B cell (primary cell): ENCODE data around the gene LENG1. TPM values are rescaled to one million over a fixed set of nuclear protein-coding genes. Genes with fewer than 3 reads are reported as not detected.

Experiments
- ATAC-seq: fragments of 200-7000 bp; cut with Tn5 transposase; one replicate; pipeline ENCODE4 v1.10.0; 2021; ENCODE audit warnings: low read depth, mild to moderate bottlenecking, moderate number of reproducible peaks, moderate library complexity
- CTCF ChIA-PET: fragments of 350-600 bp; sonication (Branson Sonifier 250); formaldehyde crosslinking; loops from one replicate; lab custom pipeline; 2021; ENCODE audit warnings: antibody characterized with exemption, inconsistent platforms; lab: Charles Lee
- POLR2A ChIA-PET: fragments of 350-600 bp; sonication (Branson Sonifier 250); formaldehyde crosslinking; loops from one replicate; lab custom pipeline; 2021; ENCODE audit warnings: antibody characterized with exemption; lab: Charles Lee
- DNase-seq: peaks from one replicate; pipeline ENCODE4 v3.0.0; 2013
- H2AFZ ChIP-seq: 2 replicates; pipeline ENCODE4 v1.6.1; 2012; ENCODE audit warnings: mild to moderate bottlenecking, low read depth, low read length; ENCODE audit not compliant: insufficient read depth, poor library complexity, severe bottlenecking
- H3K27ac ChIP-seq, 2 donors: 1 replicate in 1 of 2; 2 replicates in 1 of 2; pipeline ENCODE4 v1.5.1; 2012 to 2013; ENCODE audit warnings: low read length in 2 of 2, mild to moderate bottlenecking in 2 of 2, moderate library complexity in 1 of 2
- H3K27me3 ChIP-seq, 4 experiments: fragments of 200-600 bp in 1 of 4; sonication (generic) in 1 of 4; replicated peaks in 1 of 4; 1 replicate in 2 of 4; 2 replicates in 2 of 4; pipeline versions ENCODE4 v1.6.1 to v1.7.0; 2013 to 2016; ENCODE audit warnings: low read length in 3 of 4, mild to moderate bottlenecking in 2 of 4, mixed read lengths in 1 of 4, moderate library complexity in 1 of 4; ENCODE audit not compliant: insufficient read depth in 4 of 4, control insufficient read depth in 3 of 4; ENCODE audit errors: control extremely low read depth in 1 of 4
- H3K36me3 ChIP-seq, 2 experiments: replicated peaks in 1 of 2; 1 replicate in 1 of 2; 2 replicates in 1 of 2; pipeline versions ENCODE4 v1.6.1 to v1.7.1; 2013; ENCODE audit warnings: low read length in 1 of 2; ENCODE audit not compliant: insufficient read depth in 2 of 2, control insufficient read depth in 1 of 2; ENCODE audit errors: control extremely low read depth in 1 of 2, extremely low read depth in 1 of 2
- H3K4me1 ChIP-seq, 2 donors: fragments of 200-600 bp in 1 of 2; sonication (generic) in 1 of 2; 1 replicate in 1 of 2; 2 replicates in 1 of 2; pipeline versions ENCODE4 v1.5.1 to v1.6.1; 2013 to 2017; ENCODE audit warnings: low read length in 2 of 2; ENCODE audit not compliant: control insufficient read depth in 2 of 2, insufficient read depth in 2 of 2
- H3K4me2 ChIP-seq: replicated peaks from 2 replicates; pipeline ENCODE3; 2012; ENCODE audit warnings: mild to moderate bottlenecking, low read depth, low read length; ENCODE audit not compliant: poor library complexity, severe bottlenecking
- H3K4me3 ChIP-seq, 5 experiments: fragments of 200-600 bp in 1 of 5; sonication (generic) in 1 of 5; 1 replicate in 3 of 5; 2 replicates in 2 of 5; pipeline versions ENCODE4 v1.5.1 to v1.7.0; 2011 to 2016; ENCODE audit warnings: low read length in 4 of 5, mild to moderate bottlenecking in 4 of 5, low read depth in 2 of 5, control low read depth in 1 of 5, moderate library complexity in 1 of 5; ENCODE audit not compliant: insufficient read depth in 1 of 5; ENCODE audit errors: control extremely low read depth in 1 of 5, extremely low read depth in 1 of 5
- H3K79me2 ChIP-seq: fragments of 200-600 bp; sonication (generic); one replicate; pipeline ENCODE4 v1.6.0; 2016; ENCODE audit warnings: low read length; ENCODE audit not compliant: control insufficient read depth, insufficient read depth
- H3K9ac ChIP-seq: fragments of 200-600 bp; sonication (generic); 2 replicates; pipeline ENCODE4 v1.6.1; 2017; ENCODE audit warnings: mild to moderate bottlenecking, low read length, moderate library complexity
- H3K9me3 ChIP-seq, 3 donors: one replicate each; pipeline versions ENCODE4 v1.6.1 to v1.7.1; 2013; ENCODE audit warnings: low read length in 2 of 3; ENCODE audit not compliant: control insufficient read depth in 2 of 3, insufficient read depth in 1 of 3; ENCODE audit errors: control extremely low read depth in 1 of 3
- H4K20me1 ChIP-seq: 2 replicates; pipeline ENCODE4 v1.6.0; 2012; ENCODE audit warnings: mild to moderate bottlenecking, low read length; ENCODE audit not compliant: insufficient read depth, control insufficient read depth, poor library complexity, severe bottlenecking
- H3K27ac Mint-ChIP-seq: one replicate; pipeline ENCODE4 v1.8.0; 2021; ENCODE audit warnings: mixed read lengths
- H3K27me3 Mint-ChIP-seq: one replicate; pipeline ENCODE4 v1.8.0; 2021; ENCODE audit warnings: mixed read lengths
- H3K4me1 Mint-ChIP-seq: one replicate; pipeline ENCODE4 v1.8.0; 2021; ENCODE audit warnings: mixed read lengths
- H3K4me3 Mint-ChIP-seq: one replicate; pipeline ENCODE4 v1.8.0; 2021; ENCODE audit warnings: mixed read lengths
- H3K9me3 Mint-ChIP-seq: one replicate; pipeline ENCODE4 v1.8.0; 2022; ENCODE audit warnings: mixed read lengths; ENCODE audit not compliant: insufficient read depth
- CTCF ChIP-seq: fragments of 200-600 bp; IDR thresholded peaks from one replicate; pipeline ENCODE4 v1.8.0; 2022; ENCODE audit warnings: antibody characterized with exemption, mild to moderate bottlenecking
- EZH2 ChIP-seq: IDR thresholded peaks from 2 replicates; pipeline ENCODE4 v1.6.1; 2012; ENCODE audit warnings: borderline replicate concordance, low read depth, mild to moderate bottlenecking, moderate library complexity, low read length; ENCODE audit not compliant: insufficient read depth, poor library complexity, severe bottlenecking
- WGBS: methylation state at CpG from one replicate; pipeline ENCODE4 v1.1.5; 2013; ENCODE audit warnings: missing lambda C conversion rate; ENCODE audit not compliant: insufficient coverage; 5-methylcytosine and 5-hydroxymethylcytosine counted together
- intact Hi-C: fragments of 100-400 bp; cut with micrococcal nuclease; formaldehyde crosslinking; loops from one replicate; pipeline ENCODE4 v1.10.0; 2022
- polyA plus RNA-seq: library from polyadenylated mRNA; depleted of rRNA; stranded (reverse); fragments of >200 nt; gene quantifications from 2 replicates; pipeline ENCODE4 v1.2.3, GENCODE V29; 2012
- total RNA-seq, 2 donors: library from RNA; stranded (reverse); fragments of 120-200 nt in 1 of 2; gene quantifications; 1 replicate in 1 of 2; 2 replicates in 1 of 2; pipeline versions ENCODE4 v1.2.3 to v1.2.4, GENCODE V29; 2013 to 2022

The LENG1 gene
- total and polyA plus RNA-seq, 2 donors (not counting 1 experiment from before 2014, with no cell fraction given) = 9.2 to 16.5 TPM

GRCh38 chr19:54179921-54180461 lies 20.5 kb upstream of the LENG1 start:
- Histone ChIP-seq H3K27me3 (no peaks in the 10 kb centered on the region), H3K79me2 (no peaks in the 10 kb centered on the region), H3K4me3 (no peak overlapping the region), H3K9me3 (no peaks in the 10 kb centered on the region), H2AFZ (no peak overlapping the region), H4K20me1 (no peaks in the 10 kb centered on the region), H3K36me3 (peaks cover 1 to 6% of the 10 kb centered on the region in 2 experiments), H3K9ac (no peak overlapping the region), H3K4me2 (no peak overlapping the region), H3K27ac (no peak overlapping the region), H3K4me1 (no peaks in the 10 kb centered on the region)
- DNase-seq (peak; percentile 31), ATAC-seq (peak; percentile 14)
- ChIA-PET POLR2A (no interaction called here), CTCF (no interaction called here)
- WGBS = 65% methylated on average over 7 of the region's 10 CpGs
- intact Hi-C loops = no loop called here
- H3K4me1 Mint-ChIP-seq = no peaks in the 10 kb centered on the region
- H3K9me3 Mint-ChIP-seq = no peaks in the 10 kb centered on the region
- H3K4me3 Mint-ChIP-seq = no peak overlapping the region
- no peak for TF ChIP-seq EZH2
- H3K27me3 Mint-ChIP-seq = no peaks in the 10 kb centered on the region
- H3K27ac Mint-ChIP-seq = no peak overlapping the region

GRCh38 chr19:54179262-54179852 lies 19.8 kb upstream of the LENG1 start:
- ATAC-seq = no peak
- TF ChIP-seq CTCF = no peak
- no peak for TF ChIP-seq EZH2
- Histone ChIP-seq H3K27ac (no peak overlapping the region), H3K27me3 (no peaks in the 10 kb centered on the region), H3K9me3 (no peaks in the 10 kb centered on the region), H3K36me3 (peaks cover 1 to 6% of the 10 kb centered on the region in 2 experiments), H3K4me1 (no peaks in the 10 kb centered on the region), H4K20me1 (peaks cover 3% of the 10 kb centered on the region), H3K9ac (no peak overlapping the region), H3K4me3 (no peak overlapping the region), H3K4me2 (no peak overlapping the region), H3K79me2 (no peaks in the 10 kb centered on the region), H2AFZ (no peak overlapping the region)
- ChIA-PET CTCF (no interaction called here), POLR2A (no interaction called here)
- no peak for DNase-seq
- 100% methylated on average over 1 of the region's 10 CpGs for WGBS
- Mint-ChIP-seq H3K4me3 (no peak overlapping the region), H3K27ac (no peak overlapping the region), H3K4me1 (no peaks in the 10 kb centered on the region), H3K9me3 (no peaks in the 10 kb centered on the region), H3K27me3 (no peaks in the 10 kb centered on the region)
- intact Hi-C loops = no loop called here
